Fibroblast of lung (primary cell): ENCODE measurements around the gene AURKB. TPM values are rescaled to one million over a fixed set of nuclear protein-coding genes. Genes with fewer than 3 reads are reported as not detected.
A peak's percentile ranks its signal among the peaks of the same experiment; 100 is the strongest.
"Not testable (repeated sequence)": the region's sequence is repeated elsewhere in the genome, so short reads cannot be mapped to it uniquely, and the experiment has no call there.

Experiments
- DNase-seq, 2 donors: peaks; one replicate each; pipeline versions ENCODE4 v3.0.0 to v3.0.0-alpha.2; 2010; ENCODE audit warnings: low read depth in 2 of 2
- H2AFZ ChIP-seq: 2 replicates; pipeline ENCODE4 v1.5.1; 2012; ENCODE audit warnings: low read length, control low read depth, inconsistent platforms
- H3K27ac ChIP-seq: 2 replicates; pipeline ENCODE4 v1.5.1; 2011; ENCODE audit warnings: low read length, control low read depth; ENCODE audit not compliant: insufficient read depth
- H3K27me3 ChIP-seq: 2 replicates; pipeline ENCODE4 v1.5.1; 2011; ENCODE audit warnings: mild to moderate bottlenecking, low read length; ENCODE audit not compliant: control insufficient read depth, insufficient read depth
- H3K36me3 ChIP-seq: 2 replicates; pipeline ENCODE4 v1.5.1; 2011; ENCODE audit warnings: low read length; ENCODE audit not compliant: control insufficient read depth, insufficient read depth
- H3K4me1 ChIP-seq: 2 replicates; pipeline ENCODE4 v1.5.1; 2011; ENCODE audit warnings: low read length; ENCODE audit not compliant: control insufficient read depth, insufficient read depth; ENCODE audit errors: extremely low read depth
- H3K4me2 ChIP-seq: 2 replicates; pipeline ENCODE4 v1.5.1; 2011; ENCODE audit warnings: low read length, control low read depth; ENCODE audit not compliant: insufficient read depth; ENCODE audit errors: extremely low read depth
- H3K4me3 ChIP-seq, 4 experiments: fragments of 200-600 bp in 1 of 4; sonication (generic) in 1 of 4; replicated peaks in 1 of 4; 2 replicates each; pipeline ENCODE4 v1.5.1; 2011 to 2016; ENCODE audit warnings: low read length in 4 of 4, low read depth in 3 of 4, mild to moderate bottlenecking in 3 of 4, control low read depth in 2 of 4, inconsistent platforms in 1 of 4, mixed read lengths in 1 of 4; ENCODE audit not compliant: insufficient read depth in 1 of 4; ENCODE audit errors: control extremely low read depth in 1 of 4
- H3K79me2 ChIP-seq: 2 replicates; pipeline ENCODE4 v1.5.1; 2012; ENCODE audit warnings: mild to moderate bottlenecking, low read length, inconsistent platforms; ENCODE audit not compliant: control insufficient read depth, insufficient read depth
- H3K9ac ChIP-seq: 2 replicates; pipeline ENCODE4 v1.5.1; 2011; ENCODE audit warnings: mild to moderate bottlenecking, low read length, control low read depth; ENCODE audit not compliant: insufficient read depth
- H3K9me3 ChIP-seq: 2 replicates; pipeline ENCODE4 v1.5.1; 2012; ENCODE audit warnings: low read depth, low read length; ENCODE audit not compliant: control insufficient read depth, insufficient read depth
- H4K20me1 ChIP-seq: 2 replicates; pipeline ENCODE4 v1.5.1; 2011; ENCODE audit warnings: low read length; ENCODE audit not compliant: control insufficient read depth, insufficient read depth; ENCODE audit errors: extremely low read depth
- EZH2 ChIP-seq: IDR thresholded peaks from 2 replicates; pipeline ENCODE4 v1.5.1; 2012; ENCODE audit warnings: low read length, control low read depth, mild to moderate bottlenecking; ENCODE audit errors: missing control alignments
- polyA plus RNA-seq, 2 donors: library from polyadenylated mRNA; depleted of rRNA in 1 of 2; stranded (reverse) in 1 of 2; unstranded in 1 of 2; fragments of >200 nt; gene quantifications; 2 replicates each; pipeline ENCODE4 v1.2.1, GENCODE V29; 2011 to 2012; ENCODE audit warnings: missing spikeins in 1 of 2
- total RNA-seq: library from RNA; depleted of rRNA; stranded (reverse); fragments of >200 nt; gene quantifications from 2 replicates; pipeline ENCODE4 v1.2.1, GENCODE V29; 2014
- TF ChIP-seq, protein P1 (sequence below), 2 donors: IDR thresholded peaks in 1 of 2; conservative IDR thresholded peaks in 1 of 2; 1 replicate in 1 of 2; 2 replicates in 1 of 2; pipeline ENCODE4 v1.5.1; 2011 to 2012; ENCODE audit warnings: low read length in 2 of 2, control low read depth in 1 of 2, inconsistent platforms in 1 of 2, low read depth in 1 of 2, mild to moderate bottlenecking in 1 of 2

Gene AURKB
- total and polyA plus RNA-seq, 2 donors (not counting 1 experiment from before 2014, with no cell fraction given) = 7.5 to 8.4 TPM

DNA sequence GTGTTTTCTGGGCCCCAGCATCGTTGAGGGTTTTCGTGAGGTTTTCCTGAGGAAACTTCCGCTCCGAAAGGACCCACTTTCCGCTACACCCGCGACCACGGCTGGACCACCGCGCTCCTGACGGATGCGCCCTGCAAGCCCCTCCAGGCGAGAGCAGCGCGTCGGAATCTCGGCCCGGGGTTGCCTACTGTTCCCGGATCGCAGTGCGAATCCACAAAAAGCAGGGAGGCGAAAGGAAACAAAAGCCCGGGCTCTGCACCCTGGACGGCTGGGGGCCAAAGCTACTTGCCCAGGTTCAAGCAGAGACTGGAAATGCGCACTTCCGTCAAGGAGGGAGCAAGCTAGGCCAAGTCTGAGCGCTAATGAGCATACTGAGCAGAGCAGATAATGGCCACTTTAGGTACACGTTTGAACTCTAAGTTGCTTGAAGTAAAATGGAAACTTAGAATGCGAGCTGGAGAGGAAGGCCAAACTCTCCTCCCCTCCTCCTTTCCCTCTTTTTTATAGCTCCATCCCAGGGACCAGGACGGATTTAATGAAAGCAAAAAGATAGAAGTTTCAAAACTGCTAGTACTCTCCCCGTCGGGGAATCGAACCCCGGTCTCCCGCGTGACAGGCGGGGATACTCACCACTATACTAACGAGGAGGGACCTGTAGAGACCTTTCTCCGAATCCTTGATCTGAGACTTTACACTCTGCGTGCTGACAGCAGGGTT is 11.4 kb upstream of the AURKB start:
- DNase-seq = peak; percentile 86 to 93
- no peaks in the 10 kb centered on the region for H3K36me3 ChIP-seq
- H3K79me2 ChIP-seq = no peaks in the 10 kb centered on the region
- peak overlapping the region; percentile 91 for H3K27ac ChIP-seq
- H3K4me1 ChIP-seq = peaks cover 3% of the 10 kb centered on the region
- no peaks in the 10 kb centered on the region for H3K27me3 ChIP-seq
- H3K4me2 ChIP-seq = peak overlapping the region; percentile 97
- H3K4me3 ChIP-seq = peak overlapping the region; percentile 72 to 92 (median 83)
- no peaks in the 10 kb centered on the region for H4K20me1 ChIP-seq
- peak overlapping the region; percentile 68 for H3K9ac ChIP-seq
- TF ChIP-seq, protein P1, sequence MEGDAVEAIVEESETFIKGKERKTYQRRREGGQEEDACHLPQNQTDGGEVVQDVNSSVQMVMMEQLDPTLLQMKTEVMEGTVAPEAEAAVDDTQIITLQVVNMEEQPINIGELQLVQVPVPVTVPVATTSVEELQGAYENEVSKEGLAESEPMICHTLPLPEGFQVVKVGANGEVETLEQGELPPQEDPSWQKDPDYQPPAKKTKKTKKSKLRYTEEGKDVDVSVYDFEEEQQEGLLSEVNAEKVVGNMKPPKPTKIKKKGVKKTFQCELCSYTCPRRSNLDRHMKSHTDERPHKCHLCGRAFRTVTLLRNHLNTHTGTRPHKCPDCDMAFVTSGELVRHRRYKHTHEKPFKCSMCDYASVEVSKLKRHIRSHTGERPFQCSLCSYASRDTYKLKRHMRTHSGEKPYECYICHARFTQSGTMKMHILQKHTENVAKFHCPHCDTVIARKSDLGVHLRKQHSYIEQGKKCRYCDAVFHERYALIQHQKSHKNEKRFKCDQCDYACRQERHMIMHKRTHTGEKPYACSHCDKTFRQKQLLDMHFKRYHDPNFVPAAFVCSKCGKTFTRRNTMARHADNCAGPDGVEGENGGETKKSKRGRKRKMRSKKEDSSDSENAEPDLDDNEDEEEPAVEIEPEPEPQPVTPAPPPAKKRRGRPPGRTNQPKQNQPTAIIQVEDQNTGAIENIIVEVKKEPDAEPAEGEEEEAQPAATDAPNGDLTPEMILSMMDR (conservative IDR thresholded peaks at IDR 0.05 in 1 of 2, IDR thresholded peaks at IDR 0.05 in 1 of 2; ENCODE audit: low read depth in 1 of 2, low read length in 2 of 2) = no peak
- no peak for TF ChIP-seq EZH2
- no peaks in the 10 kb centered on the region for H3K9me3 ChIP-seq
- H2AFZ ChIP-seq = peak overlapping the region; percentile 83

GRCh38 chr17:8220783-8221662 is 10.6 kb upstream of the AURKB start:
- Histone ChIP-seq H3K36me3 (no peaks in the 10 kb centered on the region), H3K9ac (peak overlapping the region; percentile 68), H3K79me2 (no peaks in the 10 kb centered on the region), H4K20me1 (no peaks in the 10 kb centered on the region), H2AFZ (peak overlapping the region; percentile 83), H3K9me3 (no peaks in the 10 kb centered on the region), H3K27ac (peak overlapping the region; percentile 91), H3K4me2 (peak overlapping the region; percentile 97), H3K27me3 (no peaks in the 10 kb centered on the region), H3K4me1 (peaks cover 3% of the 10 kb centered on the region), H3K4me3 (peak overlapping the region; percentile 62 to 92 (median 79))
- DNase-seq = peak; percentile 91 to 95
- no peak for TF ChIP-seq EZH2

GRCh38 chr17:8214000-8214399 is 3.6 kb upstream of the AURKB start:
- H3K27ac ChIP-seq, H3K4me1 ChIP-seq, H3K4me2 ChIP-seq, H3K27me3 ChIP-seq, H4K20me1 ChIP-seq, H3K9me3 ChIP-seq, DNase-seq, H3K9ac ChIP-seq, H3K4me3 ChIP-seq, H3K36me3 ChIP-seq, H2AFZ ChIP-seq: not testable (repeated sequence)
- H3K79me2 ChIP-seq = peaks cover 13% of the 10 kb centered on the region
